ENCODE measurements around the gene LDLRAD4. TPM values are rescaled to one million over a fixed set of nuclear protein-coding genes. Genes with fewer than 3 reads are reported as not detected.

The LDLRAD4 gene
- polyA plus RNA-seq (2011; rRNA removed) (not detected in 2 replicates), polyA minus RNA-seq (2011; rRNA and poly(A)+ RNA removed) (not detected in 2 replicates)

DNA sequence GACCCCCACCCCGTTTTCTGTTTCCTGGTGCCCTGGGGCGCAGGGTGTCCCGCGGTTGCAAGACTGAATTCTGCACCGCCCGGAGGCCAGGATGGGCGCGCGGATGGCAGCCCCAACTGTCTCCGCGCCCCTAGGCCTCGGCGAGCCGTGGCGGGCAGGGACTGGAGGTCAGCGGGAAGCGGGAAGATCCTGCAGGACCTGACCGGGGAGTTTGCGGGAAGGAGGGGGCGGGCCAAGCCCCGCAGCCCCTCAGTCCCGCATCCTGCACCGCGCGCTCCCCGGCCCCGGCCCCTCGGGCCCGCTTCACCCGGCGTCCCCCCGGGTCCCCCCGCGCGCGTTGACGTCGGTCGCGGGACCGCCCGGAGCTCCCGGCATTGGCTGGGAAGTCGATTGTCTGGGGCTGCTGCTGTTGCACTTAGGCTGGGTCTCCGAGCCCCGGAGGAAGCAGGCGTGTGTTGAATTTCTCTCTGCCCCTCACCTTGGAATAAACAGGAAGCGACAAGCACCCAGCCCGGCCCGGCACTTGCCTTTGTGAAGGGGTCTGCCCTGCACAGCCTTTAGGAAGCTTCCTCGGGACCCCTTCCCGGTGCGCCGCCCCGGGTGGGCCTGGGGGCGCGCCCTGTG, at the start of gene LDLRAD4:
Gene LDLRAD4 (plus strand): TSS at position 393 of the 624 bp plus-strand sequence.
- no peak within 1 kb of the TSS for H3K27ac ChIP-seq (ENCODE audit: low read depth, low read length)
- no peaks in the 10 kb centered on the region; the same call in 1 of the 2 replicates for H3K9me3 ChIP-seq (ENCODE audit: control insufficient read depth, insufficient read depth, low read length)
- ChIA-PET POLR2A (no interaction called here), CTCF (no interaction called here)
- peak within 1 kb of the TSS; percentile 39; the same call in 1 of the 2 replicates for H3K4me3 ChIP-seq (ENCODE audit: low read depth, low read length)
- H3K27me3 ChIP-seq (ENCODE audit: control insufficient read depth, insufficient read depth, low read length), result peaks cover 56% of the 10 kb centered on the region
- DNase-seq (ENCODE audit: low read depth, low spot score), result no peak
- TF ChIP-seq, protein P1, sequence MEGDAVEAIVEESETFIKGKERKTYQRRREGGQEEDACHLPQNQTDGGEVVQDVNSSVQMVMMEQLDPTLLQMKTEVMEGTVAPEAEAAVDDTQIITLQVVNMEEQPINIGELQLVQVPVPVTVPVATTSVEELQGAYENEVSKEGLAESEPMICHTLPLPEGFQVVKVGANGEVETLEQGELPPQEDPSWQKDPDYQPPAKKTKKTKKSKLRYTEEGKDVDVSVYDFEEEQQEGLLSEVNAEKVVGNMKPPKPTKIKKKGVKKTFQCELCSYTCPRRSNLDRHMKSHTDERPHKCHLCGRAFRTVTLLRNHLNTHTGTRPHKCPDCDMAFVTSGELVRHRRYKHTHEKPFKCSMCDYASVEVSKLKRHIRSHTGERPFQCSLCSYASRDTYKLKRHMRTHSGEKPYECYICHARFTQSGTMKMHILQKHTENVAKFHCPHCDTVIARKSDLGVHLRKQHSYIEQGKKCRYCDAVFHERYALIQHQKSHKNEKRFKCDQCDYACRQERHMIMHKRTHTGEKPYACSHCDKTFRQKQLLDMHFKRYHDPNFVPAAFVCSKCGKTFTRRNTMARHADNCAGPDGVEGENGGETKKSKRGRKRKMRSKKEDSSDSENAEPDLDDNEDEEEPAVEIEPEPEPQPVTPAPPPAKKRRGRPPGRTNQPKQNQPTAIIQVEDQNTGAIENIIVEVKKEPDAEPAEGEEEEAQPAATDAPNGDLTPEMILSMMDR (IDR thresholded peaks at IDR 0.05; ENCODE audit: low read depth, low read length), result no peak

DNA sequence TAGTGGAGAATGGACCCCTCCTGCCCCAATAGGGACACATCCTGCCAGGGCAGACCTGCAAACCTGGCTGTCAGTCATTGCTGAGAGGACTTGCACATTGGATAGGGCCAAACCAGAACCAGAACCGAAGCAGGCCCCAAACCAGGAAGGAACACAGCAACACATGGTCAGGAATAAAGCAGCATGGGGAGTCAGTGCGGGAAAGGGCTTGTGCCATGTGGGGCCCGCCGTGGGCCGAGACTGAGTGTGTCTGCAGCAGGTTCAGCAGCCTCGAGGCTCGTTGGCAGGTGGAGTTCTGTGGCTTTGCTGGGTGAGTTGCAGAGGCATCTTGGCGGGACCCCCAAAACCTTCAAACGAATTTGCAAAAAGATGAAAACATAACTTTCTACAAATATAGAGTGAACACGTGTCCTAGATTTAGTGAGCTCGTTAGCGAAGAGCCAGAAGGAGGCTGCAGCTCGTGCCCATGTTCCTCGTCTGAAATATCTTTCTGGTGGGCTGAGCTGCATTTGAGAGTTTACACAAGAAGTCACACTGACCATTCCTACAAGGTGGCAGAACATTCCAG, 44.9 kb upstream of the LDLRAD4 start:
- ChIA-PET CTCF (interaction anchor here (3.0 kb wide), 1 partner anchor 14 kb away, joined by 14 read pairs; no protein-coding TSS in a partner anchor), POLR2A (no interaction called here)
- no peaks in the 10 kb centered on the region for H3K27me3 ChIP-seq (ENCODE audit: control insufficient read depth, insufficient read depth, low read length)
- H3K9me3 ChIP-seq (ENCODE audit: control insufficient read depth, insufficient read depth, low read length), result no peaks in the 10 kb centered on the region
- TF ChIP-seq, protein P1 (IDR thresholded peaks at IDR 0.05; ENCODE audit: low read depth, low read length), result no peak
- H3K27ac ChIP-seq (ENCODE audit: low read depth, low read length), result no peak overlapping the region
- no peak overlapping the region for H3K4me3 ChIP-seq (ENCODE audit: low read depth, low read length)
- no peak for DNase-seq (ENCODE audit: low read depth, low spot score)

DNA sequence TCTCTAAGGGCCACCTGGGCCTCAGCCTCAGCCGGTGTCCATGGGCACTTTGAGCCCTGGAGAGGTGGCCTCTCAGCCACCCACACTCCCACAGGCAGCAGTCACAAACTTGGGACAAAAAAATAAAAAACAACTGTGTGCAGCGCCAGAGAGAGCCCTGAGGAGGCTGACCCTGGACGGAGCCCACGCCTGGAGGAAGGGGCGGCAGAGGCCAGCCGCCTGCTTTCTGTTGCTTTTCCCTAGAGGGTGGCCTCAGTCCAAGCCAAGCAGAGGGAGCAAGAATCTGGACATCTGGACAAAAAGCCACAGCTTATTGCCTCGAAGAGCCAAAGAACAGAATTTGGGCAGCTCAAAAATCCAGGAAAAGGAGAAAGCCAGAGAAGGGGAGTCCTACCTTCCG, 43.3 kb upstream of the LDLRAD4 start:
- Histone ChIP-seq H3K27me3 (ENCODE audit: control insufficient read depth, insufficient read depth, low read length) (no peaks in the 10 kb centered on the region), H3K9me3 (ENCODE audit: control insufficient read depth, insufficient read depth, low read length) (no peaks in the 10 kb centered on the region), H3K4me3 (ENCODE audit: low read depth, low read length) (no peak overlapping the region), H3K27ac (ENCODE audit: low read depth, low read length) (no peak overlapping the region)
- TF ChIP-seq, protein P1 (IDR thresholded peaks at IDR 0.05; ENCODE audit: low read depth, low read length), result no peak
- DNase-seq (ENCODE audit: low read depth, low spot score), result no peak
- POLR2A ChIA-PET, result no interaction called here
- CTCF ChIA-PET, result no interaction called here

DNA sequence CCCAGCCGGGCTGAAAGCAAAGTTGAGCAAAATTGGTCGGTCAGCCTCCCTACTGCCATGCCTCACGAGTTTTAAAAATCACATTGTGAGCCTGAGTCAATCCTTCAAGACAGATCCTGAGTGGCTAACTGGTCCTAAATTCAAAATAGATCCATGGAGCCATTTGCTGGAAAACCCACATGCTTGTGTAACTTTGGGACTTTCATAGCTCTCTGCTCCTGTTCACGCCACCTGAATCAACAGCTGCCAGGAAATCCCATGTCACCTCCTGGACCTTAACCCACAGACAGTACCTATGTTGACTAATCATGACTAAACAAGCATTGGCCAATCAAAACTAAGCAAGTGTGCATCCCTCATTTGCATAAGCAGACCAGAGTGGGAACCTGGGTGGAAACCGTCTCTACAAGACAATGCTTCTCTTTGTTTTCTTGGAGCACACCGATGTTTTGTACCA, 42.8 kb upstream of the LDLRAD4 start:
- no peak overlapping the region for H3K4me3 ChIP-seq (ENCODE audit: low read depth, low read length)
- ChIA-PET POLR2A (no interaction called here), CTCF (no interaction called here)
- no peak for DNase-seq (ENCODE audit: low read depth, low spot score)
- no peak overlapping the region for H3K27ac ChIP-seq (ENCODE audit: low read depth, low read length)
- TF ChIP-seq, protein P1 (IDR thresholded peaks at IDR 0.05; ENCODE audit: low read depth, low read length), result no peak
- H3K27me3 ChIP-seq (ENCODE audit: control insufficient read depth, insufficient read depth, low read length), result no peaks in the 10 kb centered on the region
- no peaks in the 10 kb centered on the region for H3K9me3 ChIP-seq (ENCODE audit: control insufficient read depth, insufficient read depth, low read length)

DNA sequence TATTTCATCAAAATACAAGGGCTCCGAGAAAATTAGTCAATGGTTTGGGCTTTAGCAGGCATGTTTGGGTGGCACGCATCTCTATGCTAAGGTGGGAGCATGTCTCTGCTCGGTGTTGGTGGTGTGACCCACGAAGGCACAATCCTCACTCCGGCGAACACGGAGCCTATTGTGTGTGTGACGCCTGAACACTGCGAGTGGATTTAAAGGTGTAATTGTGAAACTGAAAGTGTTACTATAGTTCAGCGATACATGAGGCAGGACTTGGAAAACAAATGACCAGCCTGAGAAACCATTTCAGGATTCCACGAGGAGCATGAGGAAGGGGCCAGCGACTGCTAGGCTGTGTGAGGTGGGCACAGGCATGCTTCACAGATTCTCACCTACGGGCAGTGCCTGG, 41.7 kb upstream of the LDLRAD4 start:
- no peak overlapping the region for H3K27ac ChIP-seq (ENCODE audit: low read depth, low read length)
- no peaks in the 10 kb centered on the region for H3K27me3 ChIP-seq (ENCODE audit: control insufficient read depth, insufficient read depth, low read length)
- H3K9me3 ChIP-seq (ENCODE audit: control insufficient read depth, insufficient read depth, low read length), result no peaks in the 10 kb centered on the region
- DNase-seq (ENCODE audit: low read depth, low spot score), result no peak
- ChIA-PET CTCF (no interaction called here), POLR2A (no interaction called here)
- H3K4me3 ChIP-seq (ENCODE audit: low read depth, low read length), result no peak overlapping the region
- TF ChIP-seq, protein P1 (IDR thresholded peaks at IDR 0.05; ENCODE audit: low read depth, low read length), result no peak
